GM23338 (cell line): ENCODE results near the gene KCNAB1. TPM values are rescaled to one million over a fixed set of nuclear protein-coding genes. Genes with fewer than 3 reads are reported as not detected.
A peak's percentile ranks its signal among the peaks of the same experiment; 100 is the strongest.

Experiments used
- ATAC-seq: fragments of 200-7000 bp; cut with Tn5 transposase; 3 replicates; pipeline ENCODE4 v1.9.1; 2020
- DNase-seq: peaks from one replicate; pipeline ENCODE4 v3.0.0-alpha.2; 2015; ENCODE audit warnings: low spot score
- H2AFZ ChIP-seq: fragments of 200-600 bp; sonication (generic); 2 replicates; pipeline ENCODE4 v1.8.0; 2016; ENCODE audit warnings: antibody characterized with exemption, mild to moderate bottlenecking, moderate library complexity
- H3F3A ChIP-seq: fragments of 200-600 bp; sonication (generic); replicated peaks from 2 replicates; pipeline ENCODE4 v1.8.0; 2017; ENCODE audit warnings: antibody characterized with exemption, mixed run types, low read depth
- H3K27ac ChIP-seq: fragments of 200-600 bp; sonication (generic); 2 replicates; pipeline ENCODE4 v1.6.1; 2016; ENCODE audit warnings: low read depth
- H3K27me3 ChIP-seq: fragments of 200-600 bp; sonication (generic); 2 replicates; pipeline ENCODE4 v1.8.0; 2016; ENCODE audit warnings: mild to moderate bottlenecking, mixed run types, moderate library complexity; ENCODE audit not compliant: insufficient read depth
- H3K36me3 ChIP-seq: fragments of 200-600 bp; sonication (generic); 2 replicates; pipeline ENCODE4 v1.8.0; 2016; ENCODE audit warnings: mild to moderate bottlenecking; ENCODE audit not compliant: insufficient read depth
- H3K4me1 ChIP-seq: fragments of 200-600 bp; sonication (generic); 2 replicates; pipeline ENCODE4 v1.8.0; 2016; ENCODE audit warnings: mild to moderate bottlenecking, moderate library complexity; ENCODE audit not compliant: insufficient read depth
- H3K4me2 ChIP-seq: fragments of 200-600 bp; sonication (generic); 2 replicates; pipeline ENCODE4 v1.7.1; 2017; ENCODE audit warnings: mixed run types
- H3K4me3 ChIP-seq: fragments of 200-600 bp; sonication (generic); 2 replicates; pipeline ENCODE4 v1.6.1; 2016; ENCODE audit warnings: mixed run types
- H3K79me2 ChIP-seq: fragments of 200-600 bp; sonication (generic); replicated peaks from 2 replicates; pipeline ENCODE4 v1.8.0; 2017; ENCODE audit warnings: mild to moderate bottlenecking; ENCODE audit not compliant: insufficient read depth
- H3K9me2 ChIP-seq: fragments of 200-600 bp; sonication (generic); 2 replicates; pipeline ENCODE4 v1.8.0; 2017; ENCODE audit not compliant: insufficient read depth
- H4K20me1 ChIP-seq: fragments of 200-600 bp; sonication (generic); replicated peaks from 2 replicates; pipeline ENCODE4 v1.8.0; 2017; ENCODE audit warnings: mild to moderate bottlenecking; ENCODE audit not compliant: insufficient read depth
- H3K27ac Mint-ChIP-seq: 2 replicates; pipeline ENCODE4 v1.8.0; 2020; ENCODE audit warnings: inconsistent platforms, mild to moderate bottlenecking, moderate library complexity, mixed read lengths
- H3K27me3 Mint-ChIP-seq: 3 replicates; pipeline ENCODE4 v1.8.0; 2022; ENCODE audit warnings: low read depth, mild to moderate bottlenecking, moderate library complexity, mixed read lengths, inconsistent platforms; ENCODE audit not compliant: insufficient read depth, poor library complexity
- H3K36me3 Mint-ChIP-seq: 3 replicates; pipeline ENCODE4 v1.8.0; 2021; ENCODE audit warnings: low read depth, mild to moderate bottlenecking, inconsistent platforms, moderate library complexity, mixed read lengths
- H3K4me1 Mint-ChIP-seq: 3 replicates; pipeline ENCODE4 v1.8.0; 2020; ENCODE audit warnings: mild to moderate bottlenecking, inconsistent platforms, mixed read lengths
- H3K4me3 Mint-ChIP-seq: 3 replicates; pipeline ENCODE4 v1.8.0; 2021; ENCODE audit warnings: moderate library complexity, mild to moderate bottlenecking, inconsistent platforms, mixed read lengths
- H3K9me3 Mint-ChIP-seq: 3 replicates; pipeline ENCODE4 v1.8.0; 2020; ENCODE audit warnings: moderate library complexity, mild to moderate bottlenecking, inconsistent platforms, mixed read lengths
- CREB1 ChIP-seq: fragments of 250-450 bp; sonication (Bioruptor Pico); IDR thresholded peaks from 2 replicates; pipeline ENCODE4 v1.5.0; 2020; ENCODE audit warnings: low read depth, mild to moderate bottlenecking, moderate library complexity
- CTCF ChIP-seq, 2 experiments: fragments of 200-600 bp in 1 of 2; sonication (generic) in 1 of 2; conservative IDR thresholded peaks; 2 replicates each; pipeline versions ENCODE4 v1.5.1 to v1.6.1; 2016 to 2017; ENCODE audit warnings: antibody characterized with exemption in 2 of 2, low read depth in 2 of 2, mild to moderate bottlenecking in 2 of 2, moderate library complexity in 1 of 2
- ETS1 ChIP-seq: IDR thresholded peaks from 2 replicates; pipeline ENCODE4 v1.6.1; 2016; ENCODE audit warnings: antibody characterized with exemption
- EZH2 ChIP-seq: fragments of 200-600 bp; sonication (generic); IDR thresholded peaks from one replicate; pipeline ENCODE4 v1.8.0; 2017; ENCODE audit warnings: antibody characterized with exemption, mild to moderate bottlenecking, low read depth; ENCODE audit not compliant: unreplicated experiment
- EZH2phosphoT487 ChIP-seq: fragments of 200-600 bp; sonication (generic); IDR thresholded peaks from one replicate; pipeline ENCODE4 v1.8.1; 2018; ENCODE audit warnings: antibody characterized with exemption; ENCODE audit not compliant: unreplicated experiment
- NANOG ChIP-seq: IDR thresholded peaks from 2 replicates; pipeline ENCODE4 v1.6.1; 2016; ENCODE audit warnings: antibody characterized with exemption, borderline replicate concordance
- POLR2AphosphoS5 ChIP-seq: IDR thresholded peaks from 2 replicates; pipeline ENCODE4 v1.6.1; 2016; ENCODE audit warnings: antibody characterized with exemption, low read depth
- STAT1 ChIP-seq: IDR thresholded peaks from one replicate; pipeline ENCODE4 v1.6.1; 2016; ENCODE audit warnings: antibody characterized with exemption; ENCODE audit not compliant: unreplicated experiment
- ZNF114 ChIP-seq: fragments of 250-450 bp; sonication (Bioruptor Pico); IDR thresholded peaks from 2 replicates; pipeline ENCODE4 v1.5.0; 2020; ENCODE audit warnings: mild to moderate bottlenecking, moderate library complexity
- ZNF331 ChIP-seq: fragments of 250-450 bp; sonication (Bioruptor Pico); IDR thresholded peaks from 2 replicates; pipeline ENCODE4 v1.5.0; 2020; ENCODE audit warnings: low read depth, mild to moderate bottlenecking, moderate library complexity
- polyA plus RNA-seq: library from polyadenylated mRNA; unstranded; fragments of >200 nt; fragmentation: Nextera tagmentation; extraction: Ambion mirVana; gene quantifications from 2 replicates; pipeline ENCODE4 v1.2.1, GENCODE V29; 2016
- total RNA-seq: library from RNA; depleted of rRNA; stranded (reverse); fragments of >200 nt; shearing (Covaris generic); gene quantifications from 2 replicates; pipeline ENCODE4 v1.2.3, GENCODE V29; 2014

The KCNAB1 gene
- total and polyA plus RNA-seq, 2 experiments from 2014 or later = 0.69 to 2.6 TPM

GRCh38 chr3:156371701-156372100 is 251.3 kb downstream of the KCNAB1 start:
- Histone ChIP-seq H3K4me3 (no peak overlapping the region), H2AFZ (no peak overlapping the region), H3K4me1 (peaks cover 44% of the 10 kb centered on the region), H3K9me2 (peaks cover 11% of the 10 kb centered on the region; the same call in 1 of the 2 replicates), H3K36me3 (no peaks in the 10 kb centered on the region), H3F3A (no peaks in the 10 kb centered on the region), H3K27me3 (no peaks in the 10 kb centered on the region), H3K79me2 (no peaks in the 10 kb centered on the region), H3K27ac (no peak overlapping the region), H3K4me2 (peak overlapping the region; percentile 37; the same call in 1 of the 2 replicates), H4K20me1 (no peaks in the 10 kb centered on the region)
- H3K4me1 Mint-ChIP-seq = peaks cover 44% of the 10 kb centered on the region
- H3K27ac Mint-ChIP-seq = no peak overlapping the region
- no peaks in the 10 kb centered on the region; the same call in 2 of the 3 replicates for H3K9me3 Mint-ChIP-seq
- H3K4me3 Mint-ChIP-seq = no peak overlapping the region
- no peaks in the 10 kb centered on the region for H3K36me3 Mint-ChIP-seq
- TF ChIP-seq NANOG = no peak
- TF ChIP-seq CTCF (conservative IDR thresholded peaks at IDR 0.05; ENCODE audit: low read depth in 2 of 2) = no peak
- TF ChIP-seq ZNF114 = no peak
- no peak for TF ChIP-seq CREB1
- peaks cover 2% of the 10 kb centered on the region for H3K27me3 Mint-ChIP-seq
- DNase-seq (no peak), ATAC-seq (no peak)

- H3K27ac Mint-ChIP-seq = peak overlapping the region; percentile 86
- ATAC-seq (peak; percentile 79), DNase-seq (peak; percentile 43)
- H3K9me3 Mint-ChIP-seq = no peaks in the 10 kb centered on the region; the same call in 2 of the 3 replicates
- H3K9me2 ChIP-seq = peaks cover 11% of the 10 kb centered on the region; the same call in 1 of the 2 replicates
- H3K27me3 Mint-ChIP-seq = peaks cover 5% of the 10 kb centered on the region
- H4K20me1 ChIP-seq = no peaks in the 10 kb centered on the region
- no peaks in the 10 kb centered on the region for H3K36me3 Mint-ChIP-seq
- no peak overlapping the region for H2AFZ ChIP-seq
- TF ChIP-seq ZNF114 (no peak), NANOG (peak; percentile 41; the same call in 1 of the 2 replicates), ETS1 (no peak)
- peaks cover 35% of the 10 kb centered on the region for H3K4me1 Mint-ChIP-seq
- H3F3A ChIP-seq = no peaks in the 10 kb centered on the region
- no peaks in the 10 kb centered on the region for H3K36me3 ChIP-seq
- no peaks in the 10 kb centered on the region for H3K27me3 ChIP-seq
- H3K4me3 Mint-ChIP-seq = 0 out of 3 replicates have a peak overlapping the region, but pooled peaks have one; percentile 18
- H3K79me2 ChIP-seq = no peaks in the 10 kb centered on the region
- peaks cover 30% of the 10 kb centered on the region for H3K4me1 ChIP-seq
- H3K4me2 ChIP-seq = peak overlapping the region; percentile 37
- H3K4me3 ChIP-seq = no peak overlapping the region; the same call in 1 of the 2 replicates
- peak overlapping the region; percentile 84 for H3K27ac ChIP-seq
Measured at GRCh38 chr3:156373095-156373494, 252.7 kb downstream of the KCNAB1 start.

- H3K27ac Mint-ChIP-seq = peak overlapping the region; percentile 90
- Histone ChIP-seq H3F3A (no peaks in the 10 kb centered on the region), H3K27me3 (no peaks in the 10 kb centered on the region), H3K9me2 (peaks cover 11% of the 10 kb centered on the region; the same call in 1 of the 2 replicates), H4K20me1 (no peaks in the 10 kb centered on the region), H3K27ac (peak overlapping the region; percentile 84), H3K4me1 (peaks cover 25% of the 10 kb centered on the region), H3K36me3 (no peaks in the 10 kb centered on the region), H3K4me3 (no peak overlapping the region), H3K79me2 (no peaks in the 10 kb centered on the region), H2AFZ (peak overlapping the region; percentile 39), H3K4me2 (peak overlapping the region; percentile 37)
- no peaks in the 10 kb centered on the region; the same call in 2 of the 3 replicates for H3K9me3 Mint-ChIP-seq
- no peak overlapping the region for H3K4me3 Mint-ChIP-seq
- H3K4me1 Mint-ChIP-seq = peaks cover 31% of the 10 kb centered on the region
- ATAC-seq = peak; percentile 78
- no peaks in the 10 kb centered on the region for H3K36me3 Mint-ChIP-seq
- peaks cover 5% of the 10 kb centered on the region for H3K27me3 Mint-ChIP-seq
- no peak for DNase-seq
- TF ChIP-seq CTCF (conservative IDR thresholded peaks at IDR 0.05; ENCODE audit: low read depth in 2 of 2) = no peak
- no peak for TF ChIP-seq STAT1
- no peak for TF ChIP-seq NANOG
- TF ChIP-seq EZH2 = no peak
- no peak for TF ChIP-seq ETS1
- no peak for TF ChIP-seq POLR2AphosphoS5
- no peak for TF ChIP-seq ZNF331 (CRISPR knock-in tag)
- TF ChIP-seq ZNF114 = no peak
- no peak for TF ChIP-seq EZH2phosphoT487
Measured at GRCh38 chr3:156373654-156374053, 253.3 kb downstream of the KCNAB1 start.
